ENCODE results near the gene RPS2.

RPS2 gene

DNA sequence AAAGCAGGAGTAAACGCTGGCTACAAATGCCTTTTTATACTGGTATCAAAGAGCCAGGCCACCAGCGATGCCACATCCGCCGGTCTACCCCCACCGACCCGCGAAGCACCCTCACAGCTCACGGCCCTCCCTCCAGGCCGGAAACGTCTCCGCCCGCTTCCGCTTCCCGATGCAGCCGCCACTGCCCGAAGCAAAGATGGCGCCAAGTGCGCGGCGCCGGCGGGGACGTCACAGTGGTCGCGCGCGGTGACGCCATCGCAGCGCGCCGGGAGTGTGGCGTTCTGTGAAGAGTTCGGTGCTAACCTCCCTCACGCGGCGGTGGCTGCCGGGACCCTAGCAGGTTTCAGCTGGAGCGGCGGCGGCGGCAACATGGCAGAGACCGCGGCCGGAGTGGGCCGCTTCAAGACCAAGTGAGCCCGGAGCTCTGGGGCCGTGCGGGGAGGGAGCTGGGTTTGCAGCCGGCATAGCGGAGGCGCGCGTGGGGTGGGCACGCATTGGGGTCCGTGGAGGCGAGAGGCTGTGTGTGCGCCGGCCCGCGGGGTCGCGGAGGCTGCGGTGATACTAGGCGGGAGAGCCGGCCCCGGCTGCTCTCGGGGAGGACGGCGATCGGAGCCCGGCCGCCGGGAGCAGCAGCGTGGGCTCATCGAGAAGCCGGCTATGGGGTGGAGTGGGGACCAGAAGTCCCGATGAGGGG is 7.3 kb upstream of the RPS2 start, which contains the start of gene TBL3 (continued):
- TF ChIP-seq ZNF670 (tag by site-specific recombination; IDR thresholded peaks at IDR 0.05; ENCODE audit: low read depth) = no peak
- no peak for TF ChIP-seq ZSCAN18 (tag by site-specific recombination; IDR thresholded peaks at IDR 0.05)
- TF ChIP-seq ZBTB17 (tag by site-specific recombination; IDR thresholded peaks at IDR 0.05) = peak; percentile 98
- no peak for TF ChIP-seq ZNF555 (tag by site-specific recombination; conservative IDR thresholded peaks at IDR 0.05)
- TF ChIP-seq, protein P1, sequence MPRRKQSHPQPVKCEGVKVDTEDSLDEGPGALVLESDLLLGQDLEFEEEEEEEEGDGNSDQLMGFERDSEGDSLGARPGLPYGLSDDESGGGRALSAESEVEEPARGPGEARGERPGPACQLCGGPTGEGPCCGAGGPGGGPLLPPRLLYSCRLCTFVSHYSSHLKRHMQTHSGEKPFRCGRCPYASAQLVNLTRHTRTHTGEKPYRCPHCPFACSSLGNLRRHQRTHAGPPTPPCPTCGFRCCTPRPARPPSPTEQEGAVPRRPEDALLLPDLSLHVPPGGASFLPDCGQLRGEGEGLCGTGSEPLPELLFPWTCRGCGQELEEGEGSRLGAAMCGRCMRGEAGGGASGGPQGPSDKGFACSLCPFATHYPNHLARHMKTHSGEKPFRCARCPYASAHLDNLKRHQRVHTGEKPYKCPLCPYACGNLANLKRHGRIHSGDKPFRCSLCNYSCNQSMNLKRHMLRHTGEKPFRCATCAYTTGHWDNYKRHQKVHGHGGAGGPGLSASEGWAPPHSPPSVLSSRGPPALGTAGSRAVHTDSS (tag by site-specific recombination; IDR thresholded peaks at IDR 0.05) = peak; percentile 56
- peak; percentile 98 for TF ChIP-seq KLF8 (tag by site-specific recombination; IDR thresholded peaks at IDR 0.05)
- TF ChIP-seq ZNF654 (tag by site-specific recombination; IDR thresholded peaks at IDR 0.05; ENCODE audit: low read depth) = no peak
- no peak for TF ChIP-seq ZFP3 (tag by site-specific recombination; IDR thresholded peaks at IDR 0.05; ENCODE audit: low read depth)
- peak; percentile 84; the same call in 1 of the 2 replicates for TF ChIP-seq ZNF391 (tag by site-specific recombination; IDR thresholded peaks at IDR 0.05; ENCODE audit: borderline replicate concordance, low read depth)
- no peak for TF ChIP-seq ZBTB10 (tag by site-specific recombination; IDR thresholded peaks at IDR 0.05)
- no peak for TF ChIP-seq ZNF664 (tag by site-specific recombination; IDR thresholded peaks at IDR 0.05)
- TF ChIP-seq ZNF544 (tag by site-specific recombination; IDR thresholded peaks at IDR 0.05) = no peak
- TF ChIP-seq ZNF214 (tag by site-specific recombination; IDR thresholded peaks at IDR 0.05; ENCODE audit: borderline replicate concordance) = no peak
- no peak for TF ChIP-seq ZNF350 (tag by site-specific recombination; IDR thresholded peaks at IDR 0.05)
- TF ChIP-seq ZNF830 (tag by site-specific recombination; IDR thresholded peaks at IDR 0.05; ENCODE audit: low read depth) = no peak
- no peak for TF ChIP-seq ZNF223 (tag by site-specific recombination; IDR thresholded peaks at IDR 0.05)
- peak; percentile 98 for TF ChIP-seq ZBTB21 (tag by site-specific recombination; IDR thresholded peaks at IDR 0.05)
- TF ChIP-seq ZNF19 (tag by site-specific recombination; IDR thresholded peaks at IDR 0.05; ENCODE audit: low read depth) = no peak
- no peak for TF ChIP-seq ZNF792 (tag by site-specific recombination; IDR thresholded peaks at IDR 0.05)
- TF ChIP-seq SP7 (tag by site-specific recombination; IDR thresholded peaks at IDR 0.05) = peak; percentile 91
- TF ChIP-seq MZF1 (tag by site-specific recombination; IDR thresholded peaks at IDR 0.05; ENCODE audit: borderline replicate concordance) = no peak
- TF ChIP-seq SCRT2 (tag by site-specific recombination; IDR thresholded peaks at IDR 0.05) = 0 out of 2 replicates have a peak, but pooled peaks have one; percentile 44
- no peak for TF ChIP-seq ZNF138 (tag by site-specific recombination; IDR thresholded peaks at IDR 0.05; ENCODE audit: borderline replicate concordance)
- TF ChIP-seq ZNF174 (tag by site-specific recombination; IDR thresholded peaks at IDR 0.05) = no peak
- TF ChIP-seq GLI2 (tag by site-specific recombination; IDR thresholded peaks at IDR 0.05; ENCODE audit: borderline replicate concordance, low read depth) = no peak
- no peak for TF ChIP-seq ZNF23 (tag by site-specific recombination; IDR thresholded peaks at IDR 0.05; ENCODE audit: borderline replicate concordance)
- TF ChIP-seq ZBTB49 (tag by site-specific recombination; IDR thresholded peaks at IDR 0.05; ENCODE audit: low read depth) = no peak
- TF ChIP-seq ZNF341 (tag by site-specific recombination; IDR thresholded peaks at IDR 0.05; ENCODE audit: low read depth) = no peak; the same call in 1 of the 2 replicates
- TF ChIP-seq REST (tag by site-specific recombination; IDR thresholded peaks at IDR 0.05) = 0 out of 2 replicates have a peak, but pooled peaks have one; percentile 34
